Stromal cell of bone marrow (primary cell): ENCODE measurements around the gene ARHGAP44.

Experiments
- DNase-seq: peaks from one replicate; pipeline ENCODE4 v3.0.0-alpha.2; 2012; ENCODE audit warnings: low read depth

Gene ARHGAP44, protein sequence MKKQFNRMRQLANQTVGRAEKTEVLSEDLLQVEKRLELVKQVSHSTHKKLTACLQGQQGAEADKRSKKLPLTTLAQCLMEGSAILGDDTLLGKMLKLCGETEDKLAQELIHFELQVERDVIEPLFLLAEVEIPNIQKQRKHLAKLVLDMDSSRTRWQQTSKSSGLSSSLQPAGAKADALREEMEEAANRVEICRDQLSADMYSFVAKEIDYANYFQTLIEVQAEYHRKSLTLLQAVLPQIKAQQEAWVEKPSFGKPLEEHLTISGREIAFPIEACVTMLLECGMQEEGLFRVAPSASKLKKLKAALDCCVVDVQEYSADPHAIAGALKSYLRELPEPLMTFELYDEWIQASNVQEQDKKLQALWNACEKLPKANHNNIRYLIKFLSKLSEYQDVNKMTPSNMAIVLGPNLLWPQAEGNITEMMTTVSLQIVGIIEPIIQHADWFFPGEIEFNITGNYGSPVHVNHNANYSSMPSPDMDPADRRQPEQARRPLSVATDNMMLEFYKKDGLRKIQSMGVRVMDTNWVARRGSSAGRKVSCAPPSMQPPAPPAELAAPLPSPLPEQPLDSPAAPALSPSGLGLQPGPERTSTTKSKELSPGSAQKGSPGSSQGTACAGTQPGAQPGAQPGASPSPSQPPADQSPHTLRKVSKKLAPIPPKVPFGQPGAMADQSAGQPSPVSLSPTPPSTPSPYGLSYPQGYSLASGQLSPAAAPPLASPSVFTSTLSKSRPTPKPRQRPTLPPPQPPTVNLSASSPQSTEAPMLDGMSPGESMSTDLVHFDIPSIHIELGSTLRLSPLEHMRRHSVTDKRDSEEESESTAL

DNA sequence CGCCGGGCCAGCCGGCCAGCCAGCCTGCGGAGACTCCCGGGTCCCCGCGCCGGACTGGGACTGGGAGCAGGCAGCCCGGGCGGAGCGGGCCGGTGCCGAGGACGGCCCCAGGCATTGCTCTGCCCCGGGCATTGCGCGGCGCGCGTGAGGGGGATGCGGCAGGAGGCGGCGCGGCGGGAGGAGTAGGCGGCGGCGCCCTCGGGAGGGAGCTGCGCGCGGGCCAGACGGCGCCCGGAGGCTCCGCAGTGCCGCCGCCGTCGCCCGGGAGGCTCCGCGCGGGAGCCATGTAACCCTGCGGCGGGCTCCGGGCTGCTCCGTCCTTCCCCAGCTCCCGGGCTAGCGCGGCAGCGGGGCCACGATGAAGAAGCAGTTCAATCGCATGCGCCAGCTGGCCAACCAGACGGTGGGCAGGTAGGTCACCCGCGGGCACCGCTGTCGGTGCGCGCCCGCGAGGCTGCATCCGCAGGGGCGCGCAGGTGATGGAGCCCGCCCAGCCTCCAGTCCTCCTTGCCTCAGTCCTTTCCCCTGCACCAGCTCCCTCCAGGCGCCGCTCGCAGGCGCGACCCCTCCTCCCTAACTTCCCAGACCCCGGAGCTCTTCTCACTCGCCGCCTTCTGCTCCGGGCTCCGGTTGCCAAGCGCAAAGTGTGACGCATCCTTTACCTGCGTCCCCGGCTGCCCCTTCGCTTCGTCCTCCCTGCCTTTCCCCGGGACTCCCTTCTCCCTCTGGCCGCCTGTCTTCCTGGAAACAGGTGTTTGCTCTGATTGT is at the start of gene ARHGAP44:
Gene ARHGAP44 (plus strand): TSS at position 18 of the 768 bp plus-strand sequence. CDS start 341 bp downstream, at position 359.
- DNase-seq: peak; percentile 24

DNA sequence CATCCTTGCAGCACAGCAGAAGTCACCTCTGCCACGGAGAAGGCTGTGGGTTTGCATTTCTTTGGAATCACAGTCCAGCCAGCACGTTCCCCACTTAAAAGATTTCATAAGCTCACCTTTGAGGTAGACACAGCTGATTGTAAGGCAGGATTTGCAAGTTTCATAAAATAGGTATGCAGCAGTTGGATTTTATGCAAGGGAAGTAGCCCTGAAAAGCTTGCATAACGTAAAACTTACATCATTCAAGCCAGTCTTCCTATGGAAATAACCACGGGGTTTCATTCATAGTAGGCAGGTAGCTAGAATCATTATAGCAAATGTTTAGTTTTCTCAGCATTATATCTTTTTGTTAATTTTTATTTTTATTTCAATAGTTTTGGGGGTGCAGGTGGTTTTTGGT is 49.8 kb upstream of the ARHGAP44 start:
- no peak for DNase-seq

DNA sequence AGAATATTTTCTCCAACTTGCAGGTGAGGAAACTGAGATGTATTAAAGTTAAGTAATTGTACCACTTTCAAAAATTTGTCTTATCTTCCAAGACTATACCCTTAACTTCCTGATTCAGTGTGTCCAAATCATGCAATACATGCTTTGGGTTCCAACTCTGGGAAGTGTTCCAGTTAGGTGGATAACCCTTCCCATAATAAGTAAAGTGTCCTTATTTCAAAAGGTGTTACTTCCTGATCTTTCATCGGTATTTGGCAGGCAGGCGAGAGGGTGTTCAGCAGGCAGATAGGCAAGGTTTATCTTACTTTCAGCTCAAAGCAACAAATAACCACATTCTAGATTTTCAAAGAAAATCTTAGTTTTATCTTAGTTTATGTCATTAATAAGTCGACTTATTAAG is 46.3 kb upstream of the ARHGAP44 start:
- no peak for DNase-seq

DNA sequence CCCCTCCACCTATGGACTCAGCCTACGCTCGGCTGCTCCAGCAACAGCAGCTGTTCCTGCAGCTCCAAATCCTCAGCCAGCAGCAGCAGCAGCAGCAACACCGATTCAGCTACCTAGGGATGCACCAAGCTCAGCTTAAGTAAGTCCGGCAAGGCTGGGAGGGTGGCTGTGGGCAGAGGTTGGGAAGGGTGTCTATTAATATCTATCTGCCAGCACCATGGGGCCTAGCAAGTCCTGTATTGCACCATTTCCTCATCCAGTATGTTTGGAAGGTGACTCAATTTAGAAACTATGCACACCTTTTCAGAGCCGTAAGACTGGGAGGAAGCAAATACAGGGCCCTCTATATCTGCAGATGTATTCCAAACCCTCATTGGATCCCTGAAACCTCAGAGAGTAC is 45.0 kb upstream of the ARHGAP44 start:
- DNase-seq: no peak

DNA sequence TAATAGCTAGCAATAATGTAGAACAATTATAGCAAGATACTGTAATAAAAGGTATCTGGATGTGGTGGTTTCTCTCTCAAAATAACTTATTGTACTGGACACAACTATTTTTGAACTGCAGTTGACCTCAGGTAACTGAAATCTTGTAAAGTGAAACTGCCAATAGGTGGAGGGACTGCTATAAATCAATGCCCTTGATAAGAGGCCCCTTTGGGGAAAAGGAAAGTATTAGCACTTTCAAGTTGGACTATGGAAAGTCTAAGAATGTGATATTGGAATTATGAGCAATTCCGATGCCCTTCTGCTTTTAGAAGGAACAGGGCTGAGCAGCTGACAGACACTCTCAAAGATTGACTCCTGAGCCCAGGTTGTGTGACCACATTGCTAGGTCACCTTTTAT is 44.5 kb upstream of the ARHGAP44 start:
- DNase-seq: no peak

DNA sequence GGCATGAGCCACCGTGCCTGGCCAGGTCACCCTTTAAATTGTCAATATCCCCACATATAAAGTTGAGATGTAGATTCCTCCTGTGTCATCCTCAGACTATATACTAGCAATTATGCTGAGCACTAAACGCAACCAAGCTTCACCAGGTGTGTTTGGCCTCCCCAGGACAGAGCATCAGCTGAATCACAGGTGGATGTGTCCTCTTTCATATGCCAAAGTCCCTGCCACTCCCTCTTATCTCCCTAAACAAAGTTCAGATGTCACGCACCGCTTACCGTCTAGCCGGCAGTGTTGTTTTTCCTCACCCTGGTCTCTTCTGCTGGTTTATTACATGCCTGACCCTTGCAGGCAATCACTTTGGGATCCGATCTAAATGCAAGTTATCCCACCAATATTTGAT is 43.8 kb upstream of the ARHGAP44 start:
- DNase-seq: no peak

DNA sequence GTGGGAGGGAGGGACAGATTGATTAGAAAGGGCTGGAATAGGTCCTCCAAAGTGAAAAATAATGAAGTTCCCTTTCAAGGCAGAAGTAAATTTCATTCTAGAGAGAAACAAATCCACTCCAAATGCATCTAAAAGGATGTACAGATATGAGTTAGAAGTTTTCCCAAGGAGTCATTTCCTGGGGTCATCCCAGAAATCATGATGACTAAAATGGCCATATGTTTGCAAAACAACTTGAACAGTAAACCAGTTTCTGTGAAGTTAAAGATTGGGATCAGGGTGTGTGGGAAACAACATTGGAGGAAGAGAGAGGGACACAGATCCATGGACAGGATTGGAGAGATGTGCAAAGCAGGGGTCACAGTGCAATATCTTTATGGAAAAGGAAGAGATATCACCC is 32.5 kb upstream of the ARHGAP44 start:
- DNase-seq: no peak

DNA sequence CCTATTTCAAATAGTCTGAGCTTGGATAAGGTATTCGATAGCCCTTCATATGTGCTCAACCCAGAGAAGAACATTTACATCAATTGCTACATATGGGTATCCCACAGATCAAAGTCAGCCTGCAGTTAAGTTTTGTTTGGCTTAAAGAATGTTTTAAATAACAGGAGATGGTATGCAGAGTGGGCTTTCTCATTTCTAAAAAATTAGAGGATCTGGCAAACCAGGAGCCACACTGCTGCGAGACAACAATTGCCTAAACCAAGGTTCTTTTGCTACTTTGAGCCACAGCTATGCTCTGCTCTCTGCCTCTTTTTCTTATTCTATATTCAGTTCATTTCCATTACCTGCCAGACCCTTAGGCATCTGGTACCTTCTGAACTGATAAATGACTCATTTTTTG is 30.2 kb upstream of the ARHGAP44 start:
- no peak for DNase-seq

DNA sequence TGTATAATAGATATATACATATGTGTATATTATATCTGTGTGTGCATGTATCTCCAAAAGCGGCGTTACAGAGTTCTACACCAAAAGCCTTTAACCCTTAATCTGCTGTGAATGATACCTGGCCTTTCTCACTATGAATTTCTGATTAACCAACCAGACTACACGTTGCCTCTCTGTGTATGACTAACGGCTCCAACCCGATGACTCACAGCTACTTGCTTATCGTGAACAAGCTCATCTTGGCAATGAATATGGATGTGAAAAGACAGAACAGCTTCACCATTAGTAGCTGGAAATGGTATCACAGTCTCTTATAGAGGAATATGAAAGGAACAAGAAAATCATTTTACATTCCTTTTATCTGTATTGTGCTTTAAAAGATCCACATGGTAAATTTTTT is 23.8 kb upstream of the ARHGAP44 start:
- peak; percentile 76 for DNase-seq

DNA sequence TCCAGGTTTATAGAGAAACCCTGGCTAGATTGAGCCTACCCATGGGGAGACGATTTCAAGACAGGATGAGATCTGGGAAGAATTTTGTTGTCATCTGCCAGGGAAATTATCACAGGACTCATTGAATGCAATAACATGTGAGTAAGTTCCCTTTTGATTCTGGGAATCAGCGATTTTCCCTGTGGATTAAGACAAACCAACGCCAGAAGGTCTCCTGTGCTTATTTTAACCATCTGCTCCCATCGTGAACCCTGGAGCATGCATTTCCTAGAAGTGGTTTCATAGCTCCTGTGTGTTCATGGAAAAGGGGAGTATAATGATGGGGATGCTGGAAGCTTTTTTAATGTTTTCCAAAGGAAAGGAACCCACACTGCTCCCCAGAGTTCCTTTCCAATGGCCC is 21.0 kb upstream of the ARHGAP44 start:
- no peak for DNase-seq

DNA sequence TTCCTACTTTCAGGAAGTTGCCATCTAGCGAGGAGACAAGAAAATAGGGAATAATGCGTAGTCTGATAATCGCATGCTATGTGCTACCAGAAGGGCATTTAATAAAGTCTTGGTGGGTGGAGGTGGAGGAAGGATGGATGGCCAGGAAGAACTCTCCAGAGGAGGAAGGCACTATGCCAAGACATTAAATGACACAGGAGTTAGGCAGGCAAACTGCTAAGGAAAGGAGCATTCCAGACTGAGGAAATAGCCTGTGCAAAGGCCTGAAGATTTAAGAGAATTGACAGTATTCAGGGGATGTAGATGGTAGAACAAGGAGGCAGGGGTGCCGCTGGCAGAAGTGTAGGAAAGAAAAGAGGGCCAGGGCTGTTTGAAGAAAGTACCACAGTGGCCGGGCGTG is 19.3 kb upstream of the ARHGAP44 start:
- DNase-seq: no peak

DNA sequence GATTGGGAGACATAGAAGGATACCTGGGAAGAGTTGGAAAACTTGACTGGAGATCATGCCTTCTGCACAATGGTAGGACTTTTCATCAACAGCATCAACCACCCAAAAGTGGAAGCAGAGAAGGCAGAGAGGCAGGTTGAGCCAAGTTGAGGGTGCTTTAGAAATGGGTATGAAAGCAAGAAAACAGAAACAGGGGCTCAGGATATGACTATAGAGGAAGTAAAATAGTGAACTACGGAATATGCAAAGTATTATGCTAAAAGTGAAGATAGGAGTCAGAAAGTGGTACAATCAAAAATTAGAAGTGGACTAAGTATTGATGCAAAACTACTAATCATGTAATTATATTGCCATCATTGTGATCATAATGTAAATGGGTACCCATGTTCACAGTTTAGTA is 16.1 kb upstream of the ARHGAP44 start:
- DNase-seq: no peak

DNA sequence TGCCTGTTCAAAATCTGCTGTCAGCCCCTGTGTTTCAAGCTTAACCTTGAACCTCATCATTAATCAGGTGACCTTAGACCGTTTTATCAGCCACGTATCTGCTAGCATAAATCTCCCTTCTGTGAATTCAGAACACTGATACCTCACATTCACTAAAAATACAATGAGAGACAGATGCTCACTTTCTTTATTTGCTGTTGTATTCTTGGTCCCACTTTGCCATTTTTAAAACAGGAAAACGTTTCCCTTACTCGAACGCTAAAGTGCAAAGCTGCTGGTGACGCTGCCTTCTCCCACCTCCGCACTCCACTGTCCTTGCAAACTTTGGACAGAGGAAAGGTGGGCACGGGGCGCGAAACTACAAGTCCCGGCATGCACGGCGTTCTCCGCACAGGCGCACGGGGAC is 220 bp upstream of the ARHGAP44 start:
- DNase-seq: no peak

DNA sequence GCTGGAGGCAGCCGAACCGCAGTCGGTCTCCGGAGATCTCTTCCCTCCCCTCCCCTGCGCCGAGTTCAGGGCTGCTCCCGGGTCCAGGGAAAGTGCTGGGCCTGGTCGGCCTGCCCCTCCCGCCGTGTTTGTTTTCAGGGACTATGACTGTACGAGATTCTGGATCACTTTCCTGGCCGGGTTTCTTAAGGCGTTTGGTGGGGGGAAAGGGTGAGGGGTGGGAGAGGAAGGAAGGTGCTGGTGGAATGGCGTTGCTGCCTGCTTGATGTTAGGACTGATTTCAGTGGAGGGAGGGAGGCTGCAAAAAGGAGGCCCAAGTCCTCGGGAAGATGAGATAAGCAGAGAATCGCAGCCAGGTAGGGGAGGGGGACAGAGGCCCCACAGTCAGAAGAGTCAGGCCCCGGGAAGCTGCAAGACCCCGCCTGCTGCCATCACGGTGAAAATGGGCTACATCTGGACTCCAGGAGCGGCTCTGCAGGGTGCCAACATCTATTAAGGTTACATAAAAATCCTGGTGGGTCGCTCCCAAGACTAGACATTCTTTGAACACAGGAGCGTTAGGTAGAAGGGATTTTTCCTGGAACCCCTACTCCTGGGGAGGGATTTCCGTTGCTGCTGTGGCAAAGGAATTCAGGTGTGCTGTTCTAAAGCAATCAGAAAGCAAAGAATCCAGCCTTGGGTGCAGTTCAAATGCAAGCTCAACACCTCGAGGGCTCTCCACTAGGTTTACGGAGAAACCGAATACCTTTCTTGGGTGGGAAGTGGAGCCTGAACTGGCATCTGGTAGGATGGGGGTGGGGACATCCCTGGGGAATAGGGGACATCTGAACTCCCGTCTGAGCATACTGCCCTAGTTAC is 1.2 kb downstream of the ARHGAP44 start:
- no peak for DNase-seq

DNA sequence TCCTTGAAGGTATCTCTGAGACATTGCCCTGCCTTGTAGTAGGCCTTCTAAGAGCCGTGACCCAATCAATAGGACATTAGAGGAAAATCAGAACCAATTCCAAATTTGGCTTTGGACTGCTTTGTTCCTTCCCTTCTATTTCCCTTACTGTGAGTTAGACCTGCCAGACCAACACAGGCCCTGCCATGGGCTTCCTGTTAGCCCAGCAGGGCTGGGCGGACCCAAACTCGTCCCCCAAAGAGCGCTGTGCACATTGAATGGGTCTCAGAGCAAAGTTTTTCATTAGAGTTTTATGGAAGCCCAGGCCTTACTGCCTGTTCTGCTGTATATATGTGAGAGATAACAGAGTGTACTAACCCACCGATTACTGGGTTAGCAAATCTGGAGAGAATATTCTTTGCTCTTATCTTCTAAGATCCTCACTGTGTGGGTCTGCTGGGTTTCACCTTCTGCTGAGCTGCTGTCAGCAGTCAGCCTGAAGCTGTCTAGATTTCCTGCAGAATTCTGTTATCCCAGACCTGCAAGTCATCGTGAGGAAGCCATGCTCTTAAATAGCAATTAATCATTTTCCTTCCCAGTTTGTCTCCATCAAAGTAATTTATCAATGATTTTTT is 5.7 kb downstream of the ARHGAP44 start:
- DNase-seq: no peak

DNA sequence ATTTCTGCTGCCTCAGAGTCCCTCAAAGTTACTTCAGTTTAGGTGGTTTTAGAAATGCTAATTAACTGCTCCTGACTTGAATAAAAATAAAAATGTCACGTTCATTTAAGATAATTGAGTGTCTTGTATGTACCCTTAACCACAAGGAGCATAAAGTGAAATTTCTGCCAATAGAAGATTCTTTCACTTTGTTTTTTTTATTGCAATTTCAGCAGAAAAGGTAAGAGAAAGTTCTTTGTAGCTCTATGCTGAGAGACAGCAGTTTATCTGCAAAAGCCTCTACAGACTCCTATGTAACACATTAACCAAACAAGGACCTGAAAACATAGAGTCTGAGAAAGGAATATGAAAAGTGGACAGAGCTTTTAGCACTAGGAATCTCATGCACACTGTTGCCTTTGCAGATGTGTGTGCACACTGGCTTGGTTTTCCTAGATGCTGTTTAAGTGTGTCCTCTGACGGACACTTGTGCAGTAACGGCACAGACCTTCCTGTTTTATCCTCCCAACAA is 11.6 kb downstream of the ARHGAP44 start:
- DNase-seq: no peak

DNA sequence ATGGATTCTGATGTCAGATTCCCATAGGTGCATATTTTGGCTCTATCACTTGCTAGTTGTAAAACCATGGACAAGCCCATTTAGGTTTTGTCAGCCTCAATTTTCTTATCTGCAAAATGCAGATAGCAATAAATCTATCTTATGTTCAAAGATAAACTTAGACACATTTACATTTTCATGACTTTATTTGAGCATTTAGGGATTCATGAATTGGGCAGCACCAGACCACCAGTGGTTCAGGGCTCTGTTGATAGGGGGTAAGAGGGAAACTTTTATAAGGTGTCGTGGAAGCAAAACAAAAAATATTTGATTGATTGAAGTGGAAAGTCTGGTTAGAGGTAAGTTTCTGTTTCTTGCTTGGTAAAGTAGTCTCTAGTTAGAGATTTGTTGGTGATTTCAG is 17.3 kb downstream of the ARHGAP44 start:
- no peak for DNase-seq

DNA sequence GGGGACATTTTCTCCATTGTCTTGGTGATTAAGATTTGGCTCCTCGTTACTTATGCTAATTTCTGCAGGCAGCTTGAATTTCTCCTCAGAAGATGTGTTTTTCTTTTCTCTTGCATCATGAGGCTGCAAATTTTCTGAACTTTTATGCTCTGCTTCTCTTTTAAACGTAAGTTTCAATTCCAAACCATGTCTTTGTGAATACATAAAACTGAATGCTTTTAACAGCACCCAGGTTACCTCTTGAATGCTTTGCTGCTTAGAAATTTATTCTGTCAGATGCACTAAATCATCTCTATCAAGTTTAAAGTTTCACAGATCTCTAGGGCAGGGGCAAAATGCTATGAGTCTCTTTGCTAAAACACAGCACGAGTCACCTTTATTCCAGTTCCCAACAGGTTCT is 19.4 kb downstream of the ARHGAP44 start:
- DNase-seq: no peak

DNA sequence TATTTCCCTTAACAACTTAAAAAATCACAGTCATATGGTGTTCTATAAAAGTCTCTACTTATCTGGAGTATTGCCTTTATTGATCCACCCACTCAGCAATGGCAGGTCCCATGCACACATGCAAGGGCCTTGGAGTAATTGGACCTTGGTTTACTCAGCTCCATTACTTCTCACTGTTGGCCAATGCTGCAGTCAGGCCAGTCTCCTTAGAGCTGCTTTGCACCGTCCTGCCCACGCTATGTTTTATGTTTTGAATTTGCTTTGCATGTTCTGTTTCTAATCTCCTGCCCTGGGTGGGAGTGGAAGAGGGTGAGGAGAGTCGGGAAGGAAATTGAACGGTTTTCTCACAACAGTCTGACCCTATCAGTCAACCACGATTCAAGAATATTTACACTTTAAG is 23.6 kb downstream of the ARHGAP44 start:
- DNase-seq: no peak

DNA sequence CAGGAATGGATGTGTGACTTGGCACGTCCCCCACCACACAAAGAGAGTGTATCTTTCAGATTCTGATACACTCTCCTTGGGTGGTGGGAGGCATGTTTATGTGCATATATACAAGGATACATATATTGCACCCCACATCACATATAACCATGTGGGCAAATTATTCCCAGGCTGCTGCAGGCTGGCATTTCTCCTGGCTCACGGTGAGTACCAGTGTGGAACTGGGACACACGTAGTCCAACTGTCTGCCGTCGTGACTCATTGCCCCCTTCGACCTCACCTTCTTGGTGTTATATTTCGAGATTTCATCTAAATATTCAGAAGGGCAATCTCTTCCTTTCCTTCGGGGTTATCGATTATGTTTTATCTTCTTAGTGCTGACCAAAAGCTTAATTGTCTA is 24.4 kb downstream of the ARHGAP44 start:
- no peak for DNase-seq

DNA sequence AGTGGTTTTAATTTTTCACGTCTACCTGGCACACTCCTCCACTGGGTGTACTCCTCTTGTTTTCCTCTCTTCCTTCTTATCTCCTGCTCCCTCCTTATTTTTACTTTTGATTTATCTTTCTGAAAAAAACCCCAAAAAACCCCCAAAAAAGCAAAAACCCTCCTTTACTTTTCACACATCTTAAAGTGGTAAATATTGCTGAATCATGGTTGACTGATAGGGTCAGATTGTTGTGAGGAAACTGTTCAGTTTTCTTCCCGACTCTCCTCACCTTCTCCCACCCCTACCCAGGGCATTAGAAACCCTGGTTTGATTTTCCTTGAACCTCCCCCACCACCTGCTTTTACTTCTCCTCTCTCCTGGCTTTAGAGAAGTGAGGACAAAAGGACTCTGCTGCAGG is 25.4 kb downstream of the ARHGAP44 start:
- DNase-seq: no peak
